GM23338 (cell line): ENCODE data around the gene SYNDIG1L. TPM values are rescaled to one million over a fixed set of nuclear protein-coding genes. Genes with fewer than 3 reads are reported as not detected.
A peak's percentile ranks its signal among the peaks of the same experiment; 100 is the strongest.

Source experiments
- ATAC-seq: fragments of 200-7000 bp; cut with Tn5 transposase; 3 replicates; pipeline ENCODE4 v1.9.1; 2020
- DNase-seq: peaks from one replicate; pipeline ENCODE4 v3.0.0-alpha.2; 2015; ENCODE audit warnings: low spot score
- H2AFZ ChIP-seq: fragments of 200-600 bp; sonication (generic); 2 replicates; pipeline ENCODE4 v1.8.0; 2016; ENCODE audit warnings: antibody characterized with exemption, mild to moderate bottlenecking, moderate library complexity
- H3F3A ChIP-seq: fragments of 200-600 bp; sonication (generic); replicated peaks from 2 replicates; pipeline ENCODE4 v1.8.0; 2017; ENCODE audit warnings: antibody characterized with exemption, mixed run types, low read depth
- H3K27ac ChIP-seq: fragments of 200-600 bp; sonication (generic); 2 replicates; pipeline ENCODE4 v1.6.1; 2016; ENCODE audit warnings: low read depth
- H3K27me3 ChIP-seq: fragments of 200-600 bp; sonication (generic); 2 replicates; pipeline ENCODE4 v1.8.0; 2016; ENCODE audit warnings: mild to moderate bottlenecking, mixed run types, moderate library complexity; ENCODE audit not compliant: insufficient read depth
- H3K36me3 ChIP-seq: fragments of 200-600 bp; sonication (generic); 2 replicates; pipeline ENCODE4 v1.8.0; 2016; ENCODE audit warnings: mild to moderate bottlenecking; ENCODE audit not compliant: insufficient read depth
- H3K4me1 ChIP-seq: fragments of 200-600 bp; sonication (generic); 2 replicates; pipeline ENCODE4 v1.8.0; 2016; ENCODE audit warnings: mild to moderate bottlenecking, moderate library complexity; ENCODE audit not compliant: insufficient read depth
- H3K4me2 ChIP-seq: fragments of 200-600 bp; sonication (generic); 2 replicates; pipeline ENCODE4 v1.7.1; 2017; ENCODE audit warnings: mixed run types
- H3K4me3 ChIP-seq: fragments of 200-600 bp; sonication (generic); 2 replicates; pipeline ENCODE4 v1.6.1; 2016; ENCODE audit warnings: mixed run types
- H3K79me2 ChIP-seq: fragments of 200-600 bp; sonication (generic); replicated peaks from 2 replicates; pipeline ENCODE4 v1.8.0; 2017; ENCODE audit warnings: mild to moderate bottlenecking; ENCODE audit not compliant: insufficient read depth
- H3K9me2 ChIP-seq: fragments of 200-600 bp; sonication (generic); 2 replicates; pipeline ENCODE4 v1.8.0; 2017; ENCODE audit not compliant: insufficient read depth
- H4K20me1 ChIP-seq: fragments of 200-600 bp; sonication (generic); replicated peaks from 2 replicates; pipeline ENCODE4 v1.8.0; 2017; ENCODE audit warnings: mild to moderate bottlenecking; ENCODE audit not compliant: insufficient read depth
- H3K27ac Mint-ChIP-seq: 2 replicates; pipeline ENCODE4 v1.8.0; 2020; ENCODE audit warnings: inconsistent platforms, mild to moderate bottlenecking, moderate library complexity, mixed read lengths
- H3K27me3 Mint-ChIP-seq: 3 replicates; pipeline ENCODE4 v1.8.0; 2022; ENCODE audit warnings: low read depth, mild to moderate bottlenecking, moderate library complexity, mixed read lengths, inconsistent platforms; ENCODE audit not compliant: insufficient read depth, poor library complexity
- H3K36me3 Mint-ChIP-seq: 3 replicates; pipeline ENCODE4 v1.8.0; 2021; ENCODE audit warnings: low read depth, mild to moderate bottlenecking, inconsistent platforms, moderate library complexity, mixed read lengths
- H3K4me1 Mint-ChIP-seq: 3 replicates; pipeline ENCODE4 v1.8.0; 2020; ENCODE audit warnings: mild to moderate bottlenecking, inconsistent platforms, mixed read lengths
- H3K4me3 Mint-ChIP-seq: 3 replicates; pipeline ENCODE4 v1.8.0; 2021; ENCODE audit warnings: moderate library complexity, mild to moderate bottlenecking, inconsistent platforms, mixed read lengths
- H3K9me3 Mint-ChIP-seq: 3 replicates; pipeline ENCODE4 v1.8.0; 2020; ENCODE audit warnings: moderate library complexity, mild to moderate bottlenecking, inconsistent platforms, mixed read lengths
- CREB1 ChIP-seq: fragments of 250-450 bp; sonication (Bioruptor Pico); IDR thresholded peaks from 2 replicates; pipeline ENCODE4 v1.5.0; 2020; ENCODE audit warnings: low read depth, mild to moderate bottlenecking, moderate library complexity
- JUNB ChIP-seq: IDR thresholded peaks from one replicate; pipeline ENCODE4 v1.6.1; 2016; ENCODE audit warnings: antibody characterized with exemption; ENCODE audit not compliant: unreplicated experiment
- POLR2AphosphoS5 ChIP-seq: IDR thresholded peaks from 2 replicates; pipeline ENCODE4 v1.6.1; 2016; ENCODE audit warnings: antibody characterized with exemption, low read depth
- STAT1 ChIP-seq: IDR thresholded peaks from one replicate; pipeline ENCODE4 v1.6.1; 2016; ENCODE audit warnings: antibody characterized with exemption; ENCODE audit not compliant: unreplicated experiment
- ZNF331 ChIP-seq: fragments of 250-450 bp; sonication (Bioruptor Pico); IDR thresholded peaks from 2 replicates; pipeline ENCODE4 v1.5.0; 2020; ENCODE audit warnings: low read depth, mild to moderate bottlenecking, moderate library complexity
- polyA plus RNA-seq: library from polyadenylated mRNA; unstranded; fragments of >200 nt; fragmentation: Nextera tagmentation; extraction: Ambion mirVana; gene quantifications from 2 replicates; pipeline ENCODE4 v1.2.1, GENCODE V29; 2016
- total RNA-seq: library from RNA; depleted of rRNA; stranded (reverse); fragments of >200 nt; shearing (Covaris generic); gene quantifications from 2 replicates; pipeline ENCODE4 v1.2.3, GENCODE V29; 2014
- TF ChIP-seq, protein P1 (sequence below): IDR thresholded peaks from 2 replicates; pipeline ENCODE4 v1.6.1; 2016; ENCODE audit warnings: antibody characterized with exemption
- TF ChIP-seq, protein P2 (sequence below), 2 experiments: fragments of 200-600 bp in 1 of 2; sonication (generic) in 1 of 2; conservative IDR thresholded peaks; 2 replicates each; pipeline versions ENCODE4 v1.5.1 to v1.6.1; 2016 to 2017; ENCODE audit warnings: antibody characterized with exemption in 2 of 2, low read depth in 2 of 2, mild to moderate bottlenecking in 2 of 2, moderate library complexity in 1 of 2

Gene SYNDIG1L
- total and polyA plus RNA-seq, 2 experiments from 2014 or later, result 0.65 to 2.1 TPM

DNA sequence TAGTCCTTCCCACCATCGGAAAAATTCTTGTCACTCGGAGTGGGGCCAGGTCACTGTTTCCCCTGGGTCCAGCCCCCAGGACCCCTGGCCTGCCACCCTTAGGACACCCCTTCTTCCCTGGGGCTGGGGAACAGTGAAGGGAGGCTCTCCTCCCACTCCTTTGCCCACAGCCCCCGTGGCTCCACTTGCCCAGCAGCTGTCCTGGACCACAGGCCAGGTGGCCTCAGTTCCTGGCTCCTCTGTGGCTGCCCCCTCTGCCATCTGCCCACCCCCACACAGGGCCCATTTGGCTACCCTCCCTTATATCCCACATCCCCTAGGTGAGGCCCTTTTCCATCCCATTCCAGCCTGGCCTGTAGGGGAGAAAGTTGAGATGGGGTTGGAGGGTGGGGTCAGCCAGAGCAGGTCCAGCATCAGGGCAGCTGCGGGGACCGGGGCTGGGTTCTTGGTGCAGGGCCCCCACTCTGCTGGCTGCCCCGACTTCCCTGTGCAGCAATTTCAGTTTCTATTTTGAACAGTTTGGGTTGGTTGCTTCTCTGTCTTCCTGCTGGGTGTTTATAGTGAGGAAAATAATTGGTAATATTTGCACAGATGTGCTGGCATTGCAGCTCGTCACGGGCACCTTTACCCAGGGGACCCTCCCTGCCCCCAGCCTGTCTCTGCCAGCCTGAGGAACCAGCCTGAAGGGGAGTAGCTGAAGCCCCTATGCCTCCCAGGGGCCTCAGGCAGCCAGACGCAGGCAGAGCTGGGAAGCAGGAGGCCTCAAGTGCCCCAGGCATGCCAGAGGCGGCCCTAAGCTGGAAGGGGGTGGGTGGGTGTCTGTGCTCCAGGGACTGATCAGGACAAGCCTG, 23.4 kb downstream of the SYNDIG1L start:
- DNase-seq, result no peak
- no peak for TF ChIP-seq JUNB
- TF ChIP-seq CREB1 (CRISPR knock-in tag), result no peak
- TF ChIP-seq, protein P1, sequence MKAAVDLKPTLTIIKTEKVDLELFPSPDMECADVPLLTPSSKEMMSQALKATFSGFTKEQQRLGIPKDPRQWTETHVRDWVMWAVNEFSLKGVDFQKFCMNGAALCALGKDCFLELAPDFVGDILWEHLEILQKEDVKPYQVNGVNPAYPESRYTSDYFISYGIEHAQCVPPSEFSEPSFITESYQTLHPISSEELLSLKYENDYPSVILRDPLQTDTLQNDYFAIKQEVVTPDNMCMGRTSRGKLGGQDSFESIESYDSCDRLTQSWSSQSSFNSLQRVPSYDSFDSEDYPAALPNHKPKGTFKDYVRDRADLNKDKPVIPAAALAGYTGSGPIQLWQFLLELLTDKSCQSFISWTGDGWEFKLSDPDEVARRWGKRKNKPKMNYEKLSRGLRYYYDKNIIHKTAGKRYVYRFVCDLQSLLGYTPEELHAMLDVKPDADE, result no peak
- TF ChIP-seq, protein P2, sequence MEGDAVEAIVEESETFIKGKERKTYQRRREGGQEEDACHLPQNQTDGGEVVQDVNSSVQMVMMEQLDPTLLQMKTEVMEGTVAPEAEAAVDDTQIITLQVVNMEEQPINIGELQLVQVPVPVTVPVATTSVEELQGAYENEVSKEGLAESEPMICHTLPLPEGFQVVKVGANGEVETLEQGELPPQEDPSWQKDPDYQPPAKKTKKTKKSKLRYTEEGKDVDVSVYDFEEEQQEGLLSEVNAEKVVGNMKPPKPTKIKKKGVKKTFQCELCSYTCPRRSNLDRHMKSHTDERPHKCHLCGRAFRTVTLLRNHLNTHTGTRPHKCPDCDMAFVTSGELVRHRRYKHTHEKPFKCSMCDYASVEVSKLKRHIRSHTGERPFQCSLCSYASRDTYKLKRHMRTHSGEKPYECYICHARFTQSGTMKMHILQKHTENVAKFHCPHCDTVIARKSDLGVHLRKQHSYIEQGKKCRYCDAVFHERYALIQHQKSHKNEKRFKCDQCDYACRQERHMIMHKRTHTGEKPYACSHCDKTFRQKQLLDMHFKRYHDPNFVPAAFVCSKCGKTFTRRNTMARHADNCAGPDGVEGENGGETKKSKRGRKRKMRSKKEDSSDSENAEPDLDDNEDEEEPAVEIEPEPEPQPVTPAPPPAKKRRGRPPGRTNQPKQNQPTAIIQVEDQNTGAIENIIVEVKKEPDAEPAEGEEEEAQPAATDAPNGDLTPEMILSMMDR (conservative IDR thresholded peaks at IDR 0.05; ENCODE audit: low read depth in 2 of 2), result 0 out of 4 replicates have a peak, but pooled peaks of 1 of the 2 experiments have one; percentile 1
- H3K4me2 ChIP-seq, result peak overlapping the region; percentile 77
- H2AFZ ChIP-seq, result peak overlapping the region; percentile 97
- peaks cover 46% of the 10 kb centered on the region for H3K4me1 Mint-ChIP-seq
- no peaks in the 10 kb centered on the region for H3K79me2 ChIP-seq
- H3K27ac Mint-ChIP-seq, result no peak overlapping the region; the same call in 1 of the 2 replicates
- peak; percentile 22 for ATAC-seq
- peaks cover 16% of the 10 kb centered on the region for H3K27me3 Mint-ChIP-seq
- H3F3A ChIP-seq, result peaks cover 18% of the 10 kb centered on the region
- no peaks in the 10 kb centered on the region for H3K9me3 Mint-ChIP-seq
- H3K36me3 Mint-ChIP-seq, result no peaks in the 10 kb centered on the region; the same call in 1 of the 3 replicates
- H4K20me1 ChIP-seq, result no peaks in the 10 kb centered on the region
- no peak overlapping the region for H3K27ac ChIP-seq
- H3K27me3 ChIP-seq, result no peaks in the 10 kb centered on the region
- no peaks in the 10 kb centered on the region for H3K36me3 ChIP-seq
- no peak overlapping the region; the same call in 2 of the 3 replicates for H3K4me3 Mint-ChIP-seq
- no peaks in the 10 kb centered on the region for H3K9me2 ChIP-seq
- peaks cover 39% of the 10 kb centered on the region for H3K4me1 ChIP-seq
- H3K4me3 ChIP-seq, result no peak overlapping the region

DNA sequence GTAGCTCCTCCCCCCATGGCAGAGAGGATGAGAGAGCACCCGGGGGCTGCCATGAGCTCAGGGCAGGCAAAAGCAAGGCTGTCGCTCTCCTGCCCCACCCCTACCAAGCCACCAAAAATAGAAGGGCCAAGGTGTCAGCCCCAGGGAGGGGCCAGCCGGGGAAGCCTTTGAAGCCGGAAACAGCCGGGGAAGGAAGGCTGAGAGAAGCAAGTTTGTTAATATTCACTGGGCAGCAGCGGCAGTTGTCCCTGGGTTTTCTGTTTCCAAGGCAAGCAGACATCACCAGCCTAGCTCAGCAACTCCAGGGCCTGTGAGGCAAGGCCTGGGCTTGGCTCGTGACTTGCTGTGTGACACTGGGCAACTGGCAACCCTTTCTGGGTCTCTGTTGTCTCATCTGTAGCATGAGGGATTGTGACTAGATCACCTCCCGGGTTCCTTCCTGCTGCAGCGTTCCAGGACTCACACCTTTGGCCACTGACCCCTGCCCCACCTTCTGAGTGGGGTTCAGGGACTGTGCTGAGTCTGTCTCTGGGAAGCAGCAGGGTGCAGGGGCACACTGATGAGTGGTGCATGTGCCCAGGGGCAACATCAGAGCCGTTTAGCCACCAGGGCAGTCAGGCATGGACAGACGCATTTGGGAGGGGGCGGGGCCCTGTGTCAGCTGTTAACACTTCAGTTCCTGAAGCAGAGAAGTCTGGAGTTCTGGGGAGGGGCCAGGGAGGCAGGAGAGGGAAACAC, 24.3 kb downstream of the SYNDIG1L start:
- H3K9me2 ChIP-seq, result no peaks in the 10 kb centered on the region
- peak overlapping the region; percentile 72; the same call in 1 of the 2 replicates for H3K27ac ChIP-seq
- H4K20me1 ChIP-seq, result no peaks in the 10 kb centered on the region
- H3K27me3 ChIP-seq, result no peaks in the 10 kb centered on the region
- peak overlapping the region; percentile 40 for H3K4me3 ChIP-seq
- Mint-ChIP-seq H3K4me1 (peaks cover 51% of the 10 kb centered on the region), H3K27ac (no peak overlapping the region), H3K27me3 (peaks cover 16% of the 10 kb centered on the region), H3K36me3 (no peaks in the 10 kb centered on the region; the same call in 1 of the 3 replicates), H3K4me3 (peak overlapping the region; percentile 47), H3K9me3 (no peaks in the 10 kb centered on the region)
- no peaks in the 10 kb centered on the region for H3K79me2 ChIP-seq
- H2AFZ ChIP-seq, result peak overlapping the region; percentile 97
- no peaks in the 10 kb centered on the region for H3K36me3 ChIP-seq
- DNase-seq, result peak; percentile 82
- H3F3A ChIP-seq, result peaks cover 21% of the 10 kb centered on the region
- peaks cover 39% of the 10 kb centered on the region for H3K4me1 ChIP-seq
- H3K4me2 ChIP-seq, result peak overlapping the region; percentile 77
- peak; percentile 75 for ATAC-seq
- TF ChIP-seq STAT1, result no peak
- TF ChIP-seq ZNF331 (CRISPR knock-in tag), result no peak
- TF ChIP-seq POLR2AphosphoS5, result peak; percentile 20; the same call in 1 of the 2 replicates
